GM21360 (cell line): Measurements from ENCODE around the gene FBXW7.
A peak's percentile ranks its signal among the peaks of the same experiment; 100 is the strongest.
"Not testable (repeated sequence)": the region's sequence is repeated elsewhere in the genome, so short reads cannot be mapped to it uniquely, and the experiment has no call there.

Experiments used
- ATAC-seq: cut with Tn5 transposase; IDR thresholded peaks from one replicate; pipeline ENCODE4 v1.9.1; 2021; ENCODE audit warnings: mild to moderate bottlenecking, moderate library complexity; ENCODE audit not compliant: unreplicated experiment

The FBXW7 gene

GRCh38 chr4:152545088-152545487 lies 9.2 kb upstream of the FBXW7 start:
- no peak for ATAC-seq

- not testable (repeated sequence) for ATAC-seq
Measured at GRCh38 chr4:152544533-152544932, 8.6 kb upstream of the FBXW7 start.

- ATAC-seq, result no peak
Measured at GRCh38 chr4:152540941-152541340, 5.0 kb upstream of the FBXW7 start.

- peak; percentile 16 for ATAC-seq
Measured at GRCh38 chr4:152540293-152540674, 4.4 kb upstream of the FBXW7 start.

GRCh38 chr4:152539556-152540292 lies 3.8 kb upstream of the FBXW7 start:
- no peak for ATAC-seq

- ATAC-seq, result no peak
Measured at GRCh38 chr4:152537881-152538280, 2.0 kb upstream of the FBXW7 start.

GRCh38 chr4:152536545-152537182 lies 772 bp upstream of the FBXW7 start:
- peak; percentile 20 for ATAC-seq

GRCh38 chr4:152535360-152535902 lies 461 bp downstream of the FBXW7 start:
- peak; percentile 10 for ATAC-seq

GRCh38 chr4:152534541-152535359 lies 1.1 kb downstream of the FBXW7 start:
- ATAC-seq, result no peak

GRCh38 chr4:152531479-152531878 lies 4.4 kb downstream of the FBXW7 start:
- no peak for ATAC-seq

- ATAC-seq, result no peak
Measured at GRCh38 chr4:152530600-152530999, 5.3 kb downstream of the FBXW7 start.

GRCh38 chr4:152529880-152530279 lies 6.0 kb downstream of the FBXW7 start:
- no peak for ATAC-seq

GRCh38 chr4:152528060-152528459 lies 7.8 kb downstream of the FBXW7 start:
- ATAC-seq, result no peak

GRCh38 chr4:152525878-152526277 lies 10.0 kb downstream of the FBXW7 start:
- ATAC-seq, result peak; percentile 45

- no peak for ATAC-seq
Measured at GRCh38 chr4:152524427-152524826, 11.5 kb downstream of the FBXW7 start.

- no peak for ATAC-seq
Measured at GRCh38 chr4:152523731-152524130, 12.2 kb downstream of the FBXW7 start.

- no peak for ATAC-seq
Measured at GRCh38 chr4:152522754-152523153, 13.1 kb downstream of the FBXW7 start.

GRCh38 chr4:152522245-152522644 lies 13.6 kb downstream of the FBXW7 start:
- ATAC-seq, result no peak

GRCh38 chr4:152516156-152516555 lies 19.7 kb downstream of the FBXW7 start:
- ATAC-seq, result no peak

GRCh38 chr4:152515678-152516077 lies 20.2 kb downstream of the FBXW7 start:
- no peak for ATAC-seq

- ATAC-seq, result no peak
Measured at GRCh38 chr4:152514356-152514755, 21.5 kb downstream of the FBXW7 start.
